OCI-M2 (cell line): ENCODE measurements around the gene CMTM7.

Source experiments
- DNase-seq: peaks from one replicate; lab custom pipeline; 2025; ENCODE audit not compliant: unreplicated experiment; lab: John Stamatoyannopoulos, UW

CMTM7 gene, protein sequence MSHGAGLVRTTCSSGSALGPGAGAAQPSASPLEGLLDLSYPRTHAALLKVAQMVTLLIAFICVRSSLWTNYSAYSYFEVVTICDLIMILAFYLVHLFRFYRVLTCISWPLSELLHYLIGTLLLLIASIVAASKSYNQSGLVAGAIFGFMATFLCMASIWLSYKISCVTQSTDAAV

DNA sequence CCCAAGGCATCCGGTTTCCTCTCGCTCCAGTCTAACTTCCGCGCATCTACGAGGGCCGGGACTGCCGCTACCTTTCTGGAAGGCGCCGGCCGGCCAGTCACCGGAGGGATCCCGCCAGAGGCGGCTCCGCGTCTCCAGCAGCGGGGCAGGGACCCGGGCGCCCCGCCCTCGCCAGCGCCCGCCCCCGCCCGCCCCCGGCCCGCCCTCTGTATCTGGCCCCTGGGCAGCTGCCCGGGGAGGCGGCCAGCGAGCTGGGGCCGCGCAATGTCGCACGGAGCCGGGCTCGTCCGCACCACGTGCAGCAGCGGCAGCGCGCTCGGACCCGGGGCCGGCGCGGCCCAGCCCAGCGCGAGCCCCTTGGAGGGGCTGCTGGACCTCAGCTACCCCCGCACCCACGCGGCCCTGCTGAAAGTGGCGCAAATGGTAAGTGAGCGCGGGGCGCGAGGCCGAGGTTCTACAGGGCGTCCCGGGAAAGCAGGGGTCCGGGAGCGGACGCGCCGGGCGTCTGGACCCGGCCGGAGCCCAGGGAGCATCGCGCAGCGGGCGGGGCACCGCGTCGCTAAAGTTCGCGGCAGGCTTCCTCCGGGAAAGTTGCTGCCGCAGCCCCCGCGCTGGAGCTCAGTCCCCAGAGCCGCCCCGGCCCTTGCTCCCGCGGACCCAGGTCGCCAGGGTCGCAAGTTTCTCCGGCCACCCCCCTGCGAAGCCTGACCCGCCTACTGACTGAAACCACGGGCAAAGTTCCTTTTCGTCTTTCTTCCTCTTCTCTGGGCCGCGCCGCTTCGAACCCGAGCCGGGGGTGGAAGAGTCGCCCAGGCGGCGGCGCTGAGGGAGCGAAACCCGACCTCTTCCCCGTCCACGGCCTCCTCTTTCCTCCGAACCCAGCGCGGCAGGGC, at the start of gene CMTM7:
Gene CMTM7, plus strand, starts transcription at position 211 of the 893 bp plus-strand sequence. Its CDS starts 54 bp downstream, at position 265.
- no peak for DNase-seq

GRCh38 chr3:32347343-32348125, 44.1 kb upstream of the CMTM7 start:
- no peak for DNase-seq

- no peak for DNase-seq
Measured at GRCh38 chr3:32349184-32349583, 42.5 kb upstream of the CMTM7 start.

GRCh38 chr3:32352563-32352962, 39.1 kb upstream of the CMTM7 start:
- DNase-seq = no peak

GRCh38 chr3:32353351-32353750, 38.3 kb upstream of the CMTM7 start:
- no peak for DNase-seq

- no peak for DNase-seq
Measured at GRCh38 chr3:32354362-32354778, 37.3 kb upstream of the CMTM7 start.

- no peak for DNase-seq
Measured at GRCh38 chr3:32355751-32356291, 35.8 kb upstream of the CMTM7 start.

- DNase-seq = no peak
Measured at GRCh38 chr3:32359766-32360492, 31.7 kb upstream of the CMTM7 start.

- no peak for DNase-seq
Measured at GRCh38 chr3:32360493-32360827, 31.2 kb upstream of the CMTM7 start.

DNA sequence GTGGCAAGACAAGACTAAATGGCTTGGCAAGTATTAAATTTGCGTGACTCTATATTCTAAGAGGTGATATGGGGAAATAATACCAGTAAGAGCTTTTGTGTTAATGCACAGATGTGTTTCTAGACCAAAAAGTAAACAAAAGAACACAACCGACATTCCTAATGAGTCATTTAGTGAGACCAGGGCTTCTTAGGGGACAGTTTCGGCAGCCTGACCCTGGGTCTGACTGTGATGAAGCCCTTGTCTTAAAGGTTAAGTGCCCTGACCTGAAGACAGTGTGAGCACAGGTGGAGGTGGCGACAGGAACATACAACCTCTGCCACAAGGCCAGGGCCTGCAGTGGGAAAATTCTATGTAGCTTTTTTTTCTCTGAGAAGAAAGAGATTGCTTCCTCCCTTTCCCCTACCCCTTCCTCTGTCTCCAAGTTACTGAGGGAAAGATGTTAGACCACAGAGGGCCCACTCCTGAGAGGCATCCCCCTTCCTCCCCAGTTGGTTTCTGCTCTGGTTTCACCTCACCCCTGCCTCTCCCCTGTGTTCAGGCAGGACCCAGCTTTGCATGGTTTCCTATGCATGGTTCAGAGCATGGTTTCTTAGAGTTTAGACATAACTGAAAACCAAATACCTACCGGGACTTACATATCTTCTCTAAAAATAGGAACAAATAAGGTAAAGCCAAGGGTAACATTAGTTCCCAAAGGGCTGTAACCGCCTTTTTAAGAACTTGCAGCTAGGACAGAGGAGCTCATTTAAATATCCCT, 24.8 kb upstream of the CMTM7 start:
- DNase-seq = no peak

DNA sequence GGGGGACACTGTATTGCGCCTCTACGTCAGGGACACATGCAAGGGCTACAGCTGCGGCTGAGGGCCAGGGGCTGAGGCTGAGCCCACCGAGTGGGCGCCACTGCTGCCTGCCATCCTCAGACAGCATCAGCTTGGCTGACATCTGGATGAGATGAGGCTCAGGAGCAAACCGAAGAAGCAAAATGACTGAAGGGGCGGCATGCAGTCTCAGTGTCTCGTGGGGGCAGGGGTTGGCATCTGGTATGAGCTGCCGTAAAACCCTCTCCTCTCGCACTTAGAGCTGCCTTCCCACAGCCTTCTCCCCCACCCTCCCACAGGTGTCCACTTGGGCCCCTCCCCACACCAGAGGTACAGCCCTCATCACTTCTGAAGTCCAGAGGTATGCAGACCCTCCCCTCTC, 24.2 kb upstream of the CMTM7 start:
- DNase-seq = no peak

DNA sequence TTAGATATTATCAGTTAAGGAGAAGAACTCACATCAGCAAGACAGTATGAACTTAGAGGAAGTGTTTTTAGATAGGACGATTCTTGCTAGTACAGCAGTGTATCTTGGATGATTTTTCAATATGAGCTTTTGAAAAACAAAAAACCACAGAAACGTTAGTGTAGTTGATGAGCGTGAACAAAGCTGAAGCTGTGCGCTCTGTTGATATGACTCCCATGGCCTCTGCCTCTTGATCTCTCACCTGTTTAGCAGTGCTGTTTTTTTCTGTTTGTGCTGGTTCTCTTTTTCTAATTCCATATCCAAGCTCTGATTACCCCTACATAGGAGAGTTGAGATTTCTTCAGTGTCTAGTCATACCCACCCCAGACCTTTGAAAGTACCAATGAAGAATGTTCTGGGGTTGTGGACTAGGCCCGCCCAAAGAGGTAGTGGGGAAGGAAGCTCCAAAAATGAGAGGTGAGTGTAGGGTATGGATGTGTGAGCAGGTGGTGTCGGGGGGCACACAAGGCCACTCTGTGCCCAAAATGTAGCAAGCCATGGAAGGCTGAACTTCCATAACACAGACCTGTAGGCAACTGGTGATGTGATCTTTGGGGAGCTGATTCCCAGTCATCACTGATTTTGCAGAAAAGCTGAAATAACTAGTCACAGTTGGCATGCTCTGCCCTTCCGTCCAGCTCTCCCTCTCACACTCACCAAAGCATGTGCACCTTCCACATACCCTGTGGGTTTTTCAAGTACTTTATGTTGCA, 20.0 kb upstream of the CMTM7 start:
- no peak for DNase-seq

- DNase-seq = no peak
Measured at GRCh38 chr3:32372213-32372490, 19.5 kb upstream of the CMTM7 start.

DNA sequence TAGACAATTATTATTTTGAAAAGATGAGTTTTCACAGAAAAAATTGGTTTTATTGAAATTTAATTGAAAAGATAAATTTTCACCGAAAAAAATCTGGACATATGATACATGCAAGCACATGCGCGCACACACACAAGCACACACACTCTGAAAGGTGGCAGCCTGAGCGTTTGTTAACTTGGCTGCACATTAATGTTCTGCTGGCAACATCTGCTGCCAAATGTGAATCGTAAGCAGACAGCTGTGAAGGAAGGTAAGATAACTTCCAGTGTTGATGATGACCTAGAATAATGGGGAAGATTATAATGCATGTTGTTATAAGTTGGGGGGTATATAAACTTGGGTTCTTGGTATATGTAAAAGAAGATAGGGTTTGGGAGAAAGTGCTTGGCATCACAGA, 18.4 kb upstream of the CMTM7 start:
- no peak for DNase-seq

DNA sequence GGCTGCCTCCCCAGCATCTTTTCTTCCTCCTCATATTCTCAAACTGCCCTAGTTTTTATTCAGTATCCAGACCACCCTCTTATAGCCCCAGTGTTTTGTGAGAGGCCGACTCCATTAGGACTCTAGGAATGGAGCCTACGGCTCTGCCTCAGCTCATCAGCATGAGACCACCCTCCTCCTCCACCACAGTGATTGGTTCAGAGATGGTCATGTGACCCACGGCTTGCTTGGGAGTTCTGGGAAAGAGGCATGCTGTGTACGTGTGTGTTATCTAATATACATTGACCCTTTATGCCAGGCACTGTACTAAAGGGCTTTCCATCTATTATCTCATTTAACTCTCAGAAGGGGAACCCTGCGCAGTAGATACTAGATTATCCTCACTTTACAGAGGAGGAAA, 17.8 kb upstream of the CMTM7 start:
- DNase-seq = no peak

DNA sequence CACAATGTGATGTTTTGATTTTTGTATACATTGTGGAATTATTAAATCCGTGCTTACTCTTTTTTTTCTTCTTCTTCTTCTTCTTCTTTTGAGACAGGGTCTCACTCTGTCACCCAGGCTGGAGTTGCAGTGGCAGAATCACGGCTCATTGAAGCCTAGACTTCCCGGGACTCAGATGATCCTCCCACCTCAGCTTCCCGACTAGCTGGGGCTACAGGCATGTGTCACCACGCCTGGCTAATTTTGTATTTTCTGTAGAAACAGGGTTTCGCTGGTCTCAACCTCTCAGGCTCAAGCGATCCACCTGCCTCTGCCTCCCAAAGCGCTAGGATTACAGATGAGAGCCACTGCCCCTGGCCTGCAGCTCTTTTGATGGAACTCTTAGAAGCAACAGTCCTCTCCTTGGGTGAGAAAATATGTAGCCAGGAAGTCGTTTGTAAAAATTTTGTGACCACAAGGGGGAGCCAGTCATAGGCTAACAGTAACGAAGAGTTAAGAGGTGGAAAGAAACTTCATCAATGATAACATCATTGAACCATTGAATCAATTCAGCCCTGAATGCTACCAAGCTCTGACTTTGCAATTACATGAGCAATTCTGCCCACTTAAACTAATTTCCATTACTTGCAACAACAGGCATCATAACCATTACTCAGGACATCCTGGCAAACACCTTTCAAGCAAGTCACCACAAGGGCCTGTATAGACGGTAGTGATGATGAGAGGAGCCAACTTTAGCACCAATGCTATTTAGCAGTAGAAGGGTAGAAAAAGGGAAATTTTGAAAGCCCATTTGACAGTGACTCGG, 16.7 kb upstream of the CMTM7 start:
- no peak for DNase-seq

DNA sequence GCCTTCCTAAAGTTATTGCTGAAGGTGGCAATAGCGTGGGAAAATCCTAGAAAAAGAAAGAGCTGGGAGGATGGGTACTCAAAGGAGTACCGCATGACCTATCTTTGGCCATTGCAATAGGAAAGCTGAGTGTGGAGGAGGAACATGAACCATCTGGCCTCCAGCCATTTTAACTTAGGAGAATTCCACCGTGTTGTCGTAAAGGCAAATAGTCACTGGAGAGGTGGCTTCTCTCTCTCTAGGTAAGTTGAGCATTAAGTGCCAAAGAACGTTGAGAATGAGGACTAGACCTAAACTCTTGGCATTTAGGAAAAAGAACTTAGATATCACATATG, 16.1 kb upstream of the CMTM7 start:
- no peak for DNase-seq

- no peak for DNase-seq
Measured at GRCh38 chr3:32376115-32376514, 15.5 kb upstream of the CMTM7 start.
